Amniotic stem cell (primary cell): ENCODE data around the gene FAM241A.
"Not testable (repeated sequence)": the region's sequence is repeated elsewhere in the genome, so short reads cannot be mapped to it uniquely, and the experiment has no call there.

Experiments
- DNase-seq: peaks from one replicate; lab custom pipeline; 2025; lab: John Stamatoyannopoulos, UW

FAM241A gene

DNA sequence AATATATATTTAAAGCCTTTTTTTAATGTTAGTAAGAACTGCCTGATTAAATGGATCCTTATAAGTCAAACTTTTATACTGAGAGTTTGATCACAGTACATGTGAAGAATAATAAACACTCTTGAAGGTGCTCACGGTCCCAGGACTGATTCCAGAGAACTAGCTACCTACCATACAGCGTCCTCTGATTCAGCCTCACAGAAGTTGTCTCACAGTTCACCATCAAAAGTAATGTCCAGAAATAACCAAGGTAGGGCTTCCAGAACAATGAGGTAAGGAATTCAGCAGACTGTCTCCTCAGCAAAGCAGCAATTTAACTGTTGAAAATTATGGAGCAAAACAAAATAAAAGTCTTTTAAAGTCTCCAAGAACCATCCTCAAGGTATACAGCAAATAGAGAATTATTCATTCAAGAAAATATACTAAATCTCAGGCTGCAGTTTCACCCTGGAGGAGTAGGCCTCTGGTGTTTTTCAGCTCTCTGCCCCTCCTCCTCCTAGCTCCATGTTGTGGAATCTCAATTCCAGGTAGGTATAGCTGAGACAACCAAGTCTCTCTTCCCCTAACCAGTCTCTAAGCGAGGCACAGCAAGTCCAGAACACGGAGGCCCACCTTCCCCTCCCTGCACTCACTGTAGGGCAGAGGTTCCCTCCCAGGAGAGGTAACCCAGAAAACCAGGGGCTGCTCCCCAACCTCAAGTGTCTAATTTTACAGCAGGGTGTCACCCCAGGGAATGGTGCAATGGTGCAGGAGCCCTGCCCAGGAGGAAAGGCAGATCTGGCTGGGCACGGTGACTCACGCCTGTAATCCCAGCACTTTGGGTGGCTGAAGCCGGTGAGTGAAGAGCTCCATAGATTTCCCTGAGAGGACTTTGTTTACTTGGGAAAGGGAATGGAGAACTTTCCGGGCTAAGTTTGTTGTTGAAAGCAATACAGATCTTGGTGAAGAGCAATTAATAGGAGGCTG lies 28.6 kb downstream of the FAM241A start:
- no peak for DNase-seq

DNA sequence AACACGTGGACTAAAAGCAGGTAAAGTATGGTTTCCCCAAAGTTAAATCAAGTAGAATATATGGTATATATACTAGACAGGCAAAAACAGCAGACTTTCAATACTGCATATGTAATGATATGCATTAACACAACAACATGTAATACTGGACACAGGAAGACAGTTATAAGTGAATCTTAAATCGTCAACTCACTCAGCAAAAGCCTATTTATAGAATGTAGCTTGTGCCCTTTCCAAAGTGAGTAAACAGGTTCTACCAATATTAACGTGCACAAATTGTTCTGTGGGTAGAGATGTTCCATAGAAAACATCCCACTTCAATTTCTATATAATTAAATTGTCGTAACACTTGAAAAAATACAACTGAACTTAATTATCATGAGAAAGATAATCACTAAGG lies 30.6 kb downstream of the FAM241A start:
- DNase-seq = no peak

DNA sequence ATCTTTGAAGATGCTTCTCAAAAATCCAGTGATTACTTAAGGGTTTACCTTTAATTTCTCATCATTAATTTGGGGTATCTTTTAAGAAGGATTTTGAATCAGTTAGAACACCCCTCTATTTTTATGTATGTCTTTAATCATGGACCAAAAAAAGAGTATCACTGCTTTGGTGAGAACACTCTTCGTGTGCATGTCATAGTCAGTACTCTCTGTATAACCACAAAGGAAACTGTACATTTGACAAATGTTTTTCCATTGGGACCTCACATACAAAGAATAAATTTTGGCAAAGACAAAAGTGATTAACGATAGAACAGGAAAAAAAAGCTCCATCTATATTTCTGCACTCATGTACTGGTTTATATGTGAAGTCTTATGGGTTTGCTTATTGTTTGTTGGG lies 31.3 kb downstream of the FAM241A start:
- DNase-seq = no peak

DNA sequence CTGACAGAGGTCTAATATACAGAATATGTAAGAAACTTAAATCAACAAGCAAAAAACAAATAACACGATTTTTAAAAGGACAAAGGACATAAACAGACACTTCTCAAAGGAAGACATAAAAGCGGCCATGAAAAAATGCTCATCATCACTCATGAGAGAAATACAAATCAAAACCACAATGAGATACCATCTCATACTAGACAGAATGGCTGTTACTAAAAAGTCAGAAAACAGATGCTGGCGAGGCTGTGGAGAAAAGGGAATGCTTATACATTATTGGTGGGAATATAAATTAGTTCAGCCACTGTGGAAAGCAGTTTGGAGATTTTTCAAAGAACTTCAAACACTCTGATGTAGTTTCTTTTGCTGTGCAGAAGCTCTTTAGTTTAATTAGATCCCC lies 33.5 kb downstream of the FAM241A start:
- DNase-seq = not testable (repeated sequence)

DNA sequence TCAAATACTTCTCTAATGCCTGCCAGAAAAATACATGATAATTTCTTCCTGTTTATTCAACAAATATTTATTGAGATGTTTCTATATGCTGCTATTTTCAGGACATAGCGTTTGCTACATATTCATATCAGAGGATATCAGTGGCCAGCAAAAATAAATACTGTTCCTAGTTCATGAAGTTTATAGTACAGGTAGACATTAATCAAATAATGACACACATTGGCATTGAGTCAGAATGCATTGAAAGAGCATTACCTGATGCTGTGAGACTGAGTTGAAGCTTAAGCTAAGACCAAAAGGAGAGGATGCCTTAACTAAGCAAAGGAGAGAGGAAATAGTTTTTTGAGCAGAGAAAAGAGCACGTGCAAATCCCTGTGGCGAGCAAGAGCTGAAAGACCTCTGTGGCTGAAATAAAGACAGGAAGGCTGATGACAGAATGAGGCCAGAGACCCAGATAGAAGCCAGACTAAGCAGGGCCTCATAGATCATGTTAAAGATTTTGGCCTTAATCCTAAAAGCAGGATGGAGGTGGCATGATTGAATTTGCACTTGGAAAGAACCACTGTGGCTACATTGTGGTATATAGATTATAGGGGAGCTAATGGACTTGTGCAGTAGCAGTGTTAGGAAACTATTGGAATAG lies 36.2 kb downstream of the FAM241A start:
- no peak for DNase-seq

DNA sequence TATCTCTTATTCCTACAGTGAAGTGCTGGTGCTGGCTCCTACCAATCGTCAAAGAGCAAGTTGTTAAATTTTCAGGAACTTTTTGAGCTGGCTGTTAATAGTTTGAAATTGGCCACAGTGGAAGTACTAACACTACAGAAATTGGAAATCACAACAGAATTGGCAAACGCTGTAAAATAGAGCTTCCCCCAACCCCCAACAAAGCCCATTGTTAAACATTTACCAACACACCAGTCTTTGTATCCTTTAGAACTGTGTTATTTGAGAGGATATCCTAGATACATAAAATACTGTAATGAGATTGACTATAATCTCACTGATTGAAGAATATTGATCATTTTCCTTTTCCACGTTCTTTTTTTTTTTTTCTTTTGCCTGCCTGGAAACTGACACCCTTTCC lies 37.4 kb downstream of the FAM241A start:
- no peak for DNase-seq

DNA sequence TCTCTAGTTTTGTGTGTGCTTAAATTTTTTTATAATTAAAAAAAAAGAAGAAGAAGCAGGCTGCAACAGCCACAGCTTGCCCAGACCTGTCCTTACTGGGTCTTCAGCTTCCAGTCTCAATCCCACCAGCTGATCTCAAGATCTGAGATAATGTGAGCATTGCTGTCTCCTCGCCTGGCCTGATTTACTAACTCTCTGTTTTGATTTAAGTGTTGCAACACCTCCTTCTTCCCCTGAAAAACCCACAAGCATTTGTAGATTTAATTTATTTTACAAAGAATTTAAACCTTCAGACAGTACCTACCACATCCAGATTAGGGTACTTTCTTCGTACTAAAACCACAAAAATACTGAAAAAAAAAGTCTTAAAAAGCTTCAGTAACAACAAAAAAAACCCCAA lies 38.0 kb downstream of the FAM241A start:
- DNase-seq = no peak

DNA sequence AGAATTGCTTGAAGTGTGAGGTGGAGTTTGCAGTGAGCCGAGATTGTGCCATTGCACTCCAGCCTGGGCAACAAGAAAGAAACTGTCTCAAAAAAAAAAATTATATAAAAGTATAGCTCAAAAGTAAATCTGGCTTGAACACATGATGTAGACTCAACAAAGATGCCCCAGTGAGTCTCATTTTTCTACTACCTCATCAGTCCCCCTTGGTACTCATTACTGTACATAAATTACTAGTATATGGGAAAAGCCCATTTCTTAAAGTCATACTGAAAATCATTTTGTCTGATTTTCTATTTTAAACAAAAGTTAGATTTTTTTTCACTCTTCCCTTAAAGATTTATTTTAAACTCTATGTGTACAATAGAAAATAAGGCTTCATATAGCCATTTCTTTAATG lies 39.2 kb downstream of the FAM241A start:
- no peak for DNase-seq

DNA sequence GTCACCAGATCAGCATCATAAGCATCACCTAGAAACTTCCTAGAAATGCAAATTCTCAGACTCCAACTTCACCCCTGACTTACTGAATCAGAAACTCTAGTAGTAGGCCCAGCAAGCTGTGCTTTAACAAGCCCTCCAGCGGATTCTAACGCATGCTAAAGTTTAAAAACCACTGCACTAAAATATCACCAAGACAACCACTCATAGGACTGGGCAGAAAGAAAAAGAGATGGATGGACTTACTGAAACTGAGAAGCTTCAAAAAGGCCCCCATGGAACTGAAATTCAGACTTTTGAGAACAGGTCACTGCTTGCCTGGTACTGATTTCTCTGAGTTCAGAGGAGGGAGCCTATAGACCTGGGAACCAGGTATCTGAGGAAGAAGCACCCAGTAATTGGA lies 40.1 kb downstream of the FAM241A start:
- no peak for DNase-seq

DNA sequence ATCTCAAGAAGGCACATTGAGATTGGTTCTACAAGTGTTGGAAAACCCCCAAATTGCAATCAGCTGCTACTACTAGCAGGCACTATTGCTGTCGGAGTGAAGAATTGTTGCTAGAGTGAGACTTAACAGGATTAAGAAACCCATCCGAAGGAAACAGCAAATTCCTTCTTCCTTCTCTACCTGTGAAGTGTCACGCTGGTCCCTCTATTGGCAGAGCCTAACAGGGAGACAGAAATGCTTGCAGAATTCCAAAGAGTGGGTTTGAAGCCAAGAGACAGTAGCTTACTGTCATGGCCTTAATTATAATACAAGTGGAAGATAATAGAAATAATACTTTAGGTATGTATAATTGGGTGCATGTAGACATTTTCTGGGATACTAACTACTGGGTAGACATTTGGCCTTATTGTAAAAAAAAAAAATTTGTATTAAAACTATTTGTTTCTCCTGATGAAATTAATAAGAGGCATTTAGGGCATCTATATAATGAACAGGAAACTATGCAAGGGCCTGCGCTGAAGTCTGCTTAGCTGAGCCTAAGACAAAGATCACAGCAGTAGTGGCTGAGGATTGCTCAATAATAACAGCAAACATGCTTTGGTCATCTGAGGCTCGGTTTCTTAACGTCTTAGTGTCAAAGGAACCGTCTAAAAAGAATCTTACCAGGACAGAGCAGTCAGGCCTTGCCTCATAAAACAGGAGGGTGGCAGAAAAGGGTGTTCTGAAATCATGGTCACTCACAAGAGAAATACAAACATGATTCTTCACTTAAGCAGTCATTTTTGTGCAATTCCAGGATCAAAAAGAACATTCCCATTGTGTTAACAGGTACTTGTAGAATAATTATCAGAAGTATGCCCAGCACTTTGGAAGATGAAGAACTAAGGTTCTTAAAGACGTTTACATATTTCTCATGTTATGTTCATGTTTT lies 40.8 kb downstream of the FAM241A start:
- DNase-seq = no peak

DNA sequence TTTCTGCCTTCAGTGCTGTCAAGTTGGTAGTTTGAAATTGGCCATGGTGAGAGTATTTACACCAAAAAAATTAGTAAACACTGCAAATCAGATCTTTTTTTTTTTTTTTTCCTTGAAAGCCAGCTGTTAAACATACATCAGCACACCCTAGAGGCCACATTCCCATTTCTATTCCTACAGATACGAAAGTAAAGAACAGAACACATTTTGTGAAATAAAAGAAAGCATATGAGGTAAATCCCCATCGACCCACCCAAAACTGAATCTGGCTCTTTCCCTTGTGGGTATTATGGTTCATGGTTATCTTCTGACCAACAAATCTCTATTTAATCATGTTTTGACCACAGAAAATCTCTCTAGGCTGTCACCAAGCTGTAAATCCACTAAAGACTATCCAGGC lies 44.5 kb downstream of the FAM241A start:
- DNase-seq = no peak

DNA sequence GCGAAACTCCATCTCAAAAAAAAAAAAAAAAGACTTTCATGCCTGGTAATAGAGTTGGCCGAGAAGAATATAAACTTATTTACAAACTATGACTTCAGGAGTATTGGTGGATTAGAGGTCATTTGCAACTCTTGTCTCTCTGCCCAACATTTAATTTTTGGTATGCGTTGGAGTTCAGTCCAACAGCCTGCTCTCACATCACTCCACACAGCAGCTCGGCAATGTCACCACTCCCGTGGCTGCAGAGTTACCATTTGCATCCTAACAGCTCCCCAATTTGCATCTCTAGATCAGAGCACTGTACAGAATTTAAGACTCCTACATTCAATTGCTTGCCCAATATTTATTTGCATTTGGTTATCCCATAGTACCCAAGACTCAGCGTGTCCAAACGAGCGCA lies 45.4 kb downstream of the FAM241A start:
- DNase-seq = no peak

DNA sequence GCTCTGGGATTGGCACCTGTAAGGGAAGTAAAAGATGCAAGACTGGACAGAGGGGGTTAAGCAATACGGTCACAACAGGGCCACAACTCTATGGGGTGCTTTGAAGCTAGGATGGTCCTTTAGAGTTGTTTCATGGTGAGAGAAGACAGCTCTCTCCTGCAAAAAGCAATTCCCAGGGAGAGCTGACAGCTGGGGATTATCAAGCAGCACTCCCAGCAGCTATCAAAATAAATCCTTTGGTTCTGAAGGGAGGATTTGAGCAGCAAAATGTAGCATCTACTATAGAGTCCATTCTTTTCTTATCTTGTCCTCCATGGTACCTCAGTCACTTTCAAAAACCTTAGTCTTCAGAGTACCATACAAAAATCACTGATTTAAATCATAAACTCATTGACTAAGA lies 51.2 kb downstream of the FAM241A start:
- DNase-seq = no peak

DNA sequence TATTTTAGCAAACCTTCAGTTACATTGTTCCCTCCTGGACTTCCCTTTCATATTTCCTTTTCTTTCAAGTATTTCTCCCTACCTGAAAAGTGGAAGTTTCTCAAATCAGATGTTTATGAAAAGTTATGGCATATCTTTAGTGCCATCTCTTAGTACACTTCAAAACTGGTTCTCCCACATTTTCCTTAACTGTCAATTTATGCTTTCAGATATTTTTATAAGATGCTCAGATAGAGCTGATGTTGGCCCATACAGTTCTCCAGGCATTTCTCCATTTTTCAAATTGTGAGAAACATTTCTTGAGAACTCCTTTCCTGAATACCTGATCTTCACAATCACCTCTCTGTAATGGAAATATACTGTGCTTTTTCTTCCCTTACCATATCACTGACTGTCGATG lies 53.8 kb downstream of the FAM241A start:
- no peak for DNase-seq

DNA sequence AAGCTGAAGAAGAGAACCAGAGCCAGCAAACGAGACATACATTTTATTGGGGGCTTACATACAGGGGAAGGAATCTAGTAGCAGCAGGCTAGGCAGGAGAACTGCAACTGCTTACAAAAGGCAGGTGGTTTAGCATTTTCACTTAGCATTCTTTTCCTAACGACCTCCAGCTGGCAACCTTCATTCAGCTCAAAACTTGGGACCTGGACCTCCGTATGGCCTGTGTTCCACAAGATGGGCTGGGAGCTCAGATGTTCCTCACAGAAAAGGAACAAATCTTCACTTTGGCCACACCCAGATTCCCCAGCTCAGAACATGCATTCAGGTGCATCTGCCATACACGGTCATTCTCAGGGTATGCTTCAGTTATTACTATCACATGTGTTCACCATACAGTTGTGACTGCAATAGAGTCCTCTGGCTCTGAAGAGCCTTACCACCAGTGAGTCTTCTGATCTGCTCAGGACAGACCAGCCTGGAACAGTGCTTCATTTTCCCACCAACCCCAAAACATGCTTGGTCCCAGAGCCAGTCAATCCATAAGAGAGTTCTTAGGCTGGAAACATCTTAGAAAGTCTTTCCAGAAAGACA lies 56.8 kb downstream of the FAM241A start:
- DNase-seq = no peak

DNA sequence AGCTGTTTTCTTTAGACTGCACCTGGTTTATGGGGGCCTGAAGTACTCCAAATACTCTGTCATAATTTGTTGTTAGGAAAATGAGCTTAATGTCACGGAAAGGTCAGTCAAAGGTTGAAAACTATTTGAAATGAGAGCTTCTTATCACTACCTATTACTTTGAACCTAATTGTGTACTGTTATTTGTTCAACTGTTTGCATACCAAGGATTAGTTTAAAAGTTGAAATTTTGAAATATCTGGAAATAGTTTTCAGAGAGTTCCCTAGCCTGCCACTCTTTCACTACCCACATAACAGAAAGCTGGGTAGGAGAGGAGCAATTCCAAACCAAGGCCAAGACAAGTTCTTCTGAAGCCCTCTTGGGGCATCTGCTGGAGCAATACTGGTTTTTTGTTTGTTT lies 58.3 kb downstream of the FAM241A start:
- no peak for DNase-seq

DNA sequence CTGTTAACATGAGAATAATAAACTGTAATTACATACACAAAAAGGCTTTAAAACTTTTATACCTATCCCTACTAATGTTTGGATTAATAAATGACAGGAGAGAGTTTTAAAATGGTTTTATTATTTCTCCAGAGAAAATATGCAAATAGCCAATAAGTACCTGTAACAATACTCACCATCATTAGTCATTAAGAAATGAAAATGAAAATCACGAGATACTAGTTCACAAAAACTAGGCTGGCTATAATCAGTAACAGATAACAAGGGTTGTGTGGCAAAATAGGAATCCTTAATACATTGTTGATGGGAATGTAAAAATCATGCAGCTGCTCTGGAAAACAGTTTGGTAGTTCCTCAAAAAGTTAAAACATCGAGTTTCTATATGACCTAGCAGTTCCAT lies 61.2 kb downstream of the FAM241A start:
- DNase-seq = no peak

DNA sequence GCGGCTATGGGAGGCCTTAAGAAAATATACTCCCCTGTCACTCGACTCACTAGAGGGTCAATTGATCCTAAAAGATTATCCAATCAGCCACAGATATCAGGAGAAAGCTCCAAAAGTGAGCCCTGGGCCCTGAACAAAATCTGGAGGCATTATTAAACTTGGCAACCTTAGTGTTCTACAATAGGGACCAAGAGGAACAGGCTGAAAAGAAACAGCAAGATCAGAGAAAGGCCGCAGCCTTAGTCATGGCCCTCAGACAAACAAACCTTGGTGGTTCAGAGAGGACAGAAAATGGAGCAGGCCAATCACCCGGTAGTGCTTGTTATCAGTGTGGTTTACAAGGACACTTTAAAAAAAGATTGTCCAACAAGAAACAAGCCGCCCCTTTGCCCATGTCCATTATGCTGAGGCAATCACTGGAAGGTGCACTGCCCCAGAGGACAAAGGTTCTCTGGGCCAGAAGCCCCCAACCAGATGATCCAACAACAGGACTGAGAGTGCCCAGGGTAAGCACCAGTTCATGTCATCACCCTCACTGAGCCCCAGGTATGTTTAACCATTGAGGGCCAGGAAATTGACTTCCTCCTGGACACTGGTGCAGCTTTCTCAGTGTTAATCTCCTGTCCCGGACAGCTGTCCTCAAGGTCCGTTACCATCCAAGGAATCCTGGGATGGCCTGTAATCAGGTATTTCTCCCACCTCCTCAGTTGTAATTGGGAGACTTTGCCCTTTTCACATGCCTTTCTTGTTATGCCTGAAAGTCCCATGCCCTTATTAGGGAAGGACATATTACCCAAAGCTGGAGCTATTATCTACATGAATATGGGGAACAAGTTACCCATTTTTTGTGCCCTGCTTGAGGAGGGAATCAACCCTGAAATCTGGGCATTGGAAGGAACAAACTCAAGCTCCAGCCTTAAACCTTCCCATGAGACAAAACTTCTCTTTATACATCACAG lies 63.2 kb downstream of the FAM241A start:
- DNase-seq = not testable (repeated sequence)

DNA sequence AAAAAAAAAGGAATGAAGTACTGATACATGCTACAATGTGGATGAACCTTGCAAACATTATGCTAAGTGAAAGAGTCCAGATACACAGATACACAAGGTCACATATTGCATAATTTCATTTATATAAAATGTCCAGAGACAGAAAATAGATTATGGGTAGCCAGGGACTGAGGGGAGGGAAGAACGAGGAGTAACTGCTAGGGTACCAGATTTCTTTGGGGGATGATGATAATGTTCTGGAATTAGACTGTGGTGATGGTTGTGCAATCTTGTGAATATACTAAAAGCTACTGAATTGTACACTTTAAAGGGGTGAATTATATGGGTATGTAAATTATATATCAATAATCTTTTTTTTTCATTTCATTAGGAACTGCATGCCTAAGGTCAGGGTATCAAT lies 65.5 kb downstream of the FAM241A start:
- DNase-seq = no peak

DNA sequence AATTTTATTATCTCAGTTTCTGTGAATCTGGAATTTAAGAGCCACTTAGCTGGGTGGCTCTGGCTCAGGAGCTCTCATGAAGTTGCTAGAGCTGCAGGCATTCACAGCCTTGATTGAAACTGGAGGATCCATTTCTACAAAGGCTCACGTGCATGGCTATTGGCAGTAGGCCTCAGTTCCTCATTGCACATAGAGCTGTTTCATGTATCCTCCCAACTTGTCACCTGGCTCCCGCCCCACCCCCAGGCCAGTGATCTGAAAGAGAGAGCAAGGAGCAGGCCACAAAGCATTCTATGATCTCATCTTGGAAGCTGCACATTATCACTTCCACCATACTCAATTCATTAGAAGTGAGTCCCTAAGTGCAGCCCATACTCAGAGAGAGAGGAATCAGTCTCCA lies 67.8 kb downstream of the FAM241A start:
- no peak for DNase-seq

DNA sequence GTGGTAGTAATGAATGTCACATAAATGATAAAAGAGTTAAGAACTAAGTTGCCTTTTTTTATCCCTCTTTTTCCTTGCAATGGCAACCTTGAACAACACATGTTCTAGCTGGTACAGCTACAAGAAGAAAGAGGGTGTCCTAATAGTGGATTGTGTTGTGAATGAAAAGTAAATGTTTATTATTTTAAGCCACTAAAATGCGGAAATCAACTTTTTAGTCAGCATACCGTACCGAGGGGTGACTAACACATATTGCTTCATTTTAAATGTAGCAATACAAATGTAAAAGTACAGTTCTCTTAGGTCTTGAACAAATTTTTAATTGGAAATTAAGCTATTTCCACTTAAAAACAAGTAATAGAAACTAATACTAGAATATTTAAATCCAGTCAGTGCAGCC lies 68.6 kb downstream of the FAM241A start:
- peak; percentile 17 for DNase-seq
